Lower leg skin (tissue), 3 donors: ENCODE data around the gene RRP1B.

Experiments
- POLR2A ChIP-seq, 2 donors: fragments of 450-650 bp; IDR thresholded peaks; one replicate each; pipeline ENCODE4 v1.6.1; 2016 to 2017; ENCODE audit warnings: antibody characterized with exemption in 2 of 2, mild to moderate bottlenecking in 1 of 2, moderate library complexity in 1 of 2
- TF ChIP-seq, protein P1 (sequence below), 3 donors: fragments of 450-650 bp; IDR thresholded peaks; one replicate each; pipeline ENCODE4 v1.5.1; 2016; ENCODE audit warnings: antibody characterized with exemption in 3 of 3, mild to moderate bottlenecking in 3 of 3, moderate library complexity in 2 of 3

DNA sequence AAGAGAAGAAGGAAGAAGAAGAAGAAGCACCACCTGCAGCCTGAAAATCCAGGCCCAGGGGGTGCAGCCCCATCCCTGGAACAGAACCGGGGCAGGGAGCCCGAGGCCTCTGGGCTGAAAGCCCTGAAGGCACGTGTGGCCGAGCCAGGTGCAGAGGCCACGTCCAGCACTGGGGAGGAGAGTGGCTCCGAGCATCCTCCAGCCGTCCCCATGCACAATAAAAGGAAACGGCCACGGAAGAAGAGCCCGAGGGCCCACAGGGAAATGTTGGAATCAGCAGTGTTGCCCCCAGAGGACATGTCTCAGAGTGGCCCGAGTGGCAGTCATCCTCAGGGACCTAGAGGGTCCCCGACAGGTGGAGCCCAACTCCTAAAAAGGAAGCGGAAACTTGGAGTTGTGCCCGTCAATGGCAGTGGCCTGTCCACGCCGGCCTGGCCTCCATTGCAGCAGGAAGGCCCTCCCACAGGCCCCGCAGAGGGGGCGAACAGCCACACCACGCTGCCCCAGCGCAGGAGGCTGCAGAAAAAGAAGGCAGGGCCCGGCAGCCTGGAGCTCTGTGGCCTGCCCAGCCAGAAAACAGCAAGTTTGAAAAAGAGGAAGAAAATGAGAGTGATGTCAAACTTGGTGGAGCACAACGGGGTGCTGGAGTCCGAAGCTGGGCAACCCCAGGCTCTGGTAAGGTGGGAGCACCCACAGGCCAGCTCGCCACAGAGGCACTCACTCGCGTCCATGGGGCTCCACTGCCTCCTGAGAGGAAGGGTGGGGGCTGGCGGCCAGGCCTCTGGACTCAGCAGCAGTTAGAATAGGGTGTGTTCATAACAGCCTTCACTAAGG, 28.4 kb downstream of the RRP1B start:
- TF ChIP-seq, protein P1, sequence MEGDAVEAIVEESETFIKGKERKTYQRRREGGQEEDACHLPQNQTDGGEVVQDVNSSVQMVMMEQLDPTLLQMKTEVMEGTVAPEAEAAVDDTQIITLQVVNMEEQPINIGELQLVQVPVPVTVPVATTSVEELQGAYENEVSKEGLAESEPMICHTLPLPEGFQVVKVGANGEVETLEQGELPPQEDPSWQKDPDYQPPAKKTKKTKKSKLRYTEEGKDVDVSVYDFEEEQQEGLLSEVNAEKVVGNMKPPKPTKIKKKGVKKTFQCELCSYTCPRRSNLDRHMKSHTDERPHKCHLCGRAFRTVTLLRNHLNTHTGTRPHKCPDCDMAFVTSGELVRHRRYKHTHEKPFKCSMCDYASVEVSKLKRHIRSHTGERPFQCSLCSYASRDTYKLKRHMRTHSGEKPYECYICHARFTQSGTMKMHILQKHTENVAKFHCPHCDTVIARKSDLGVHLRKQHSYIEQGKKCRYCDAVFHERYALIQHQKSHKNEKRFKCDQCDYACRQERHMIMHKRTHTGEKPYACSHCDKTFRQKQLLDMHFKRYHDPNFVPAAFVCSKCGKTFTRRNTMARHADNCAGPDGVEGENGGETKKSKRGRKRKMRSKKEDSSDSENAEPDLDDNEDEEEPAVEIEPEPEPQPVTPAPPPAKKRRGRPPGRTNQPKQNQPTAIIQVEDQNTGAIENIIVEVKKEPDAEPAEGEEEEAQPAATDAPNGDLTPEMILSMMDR (IDR thresholded peaks at IDR 0.05), result no peak
- TF ChIP-seq POLR2A (IDR thresholded peaks at IDR 0.05), result no peak
